SK-N-DZ (cell line): ENCODE results near the gene RAB3GAP1.

Source experiments
- DNase-seq: peaks from one replicate; pipeline ENCODE4 v3.0.0-alpha.2; 2015; ENCODE audit warnings: low spot score

The RAB3GAP1 gene

GRCh38 chr2:135163306-135163705, 111.2 kb downstream of the RAB3GAP1 start:
- no peak for DNase-seq

GRCh38 chr2:135163901-135164300, 111.8 kb downstream of the RAB3GAP1 start:
- DNase-seq, result no peak

- no peak for DNase-seq
Observed at GRCh38 chr2:135164431-135164830, 112.3 kb downstream of the RAB3GAP1 start.

- DNase-seq, result no peak
Observed at GRCh38 chr2:135167273-135167672, 115.2 kb downstream of the RAB3GAP1 start.

GRCh38 chr2:135168204-135168856, 116.2 kb downstream of the RAB3GAP1 start:
- no peak for DNase-seq

GRCh38 chr2:135169900-135170753, 118.0 kb downstream of the RAB3GAP1 start:
- no peak for DNase-seq

- DNase-seq, result no peak
Observed at GRCh38 chr2:135174049-135174809, 122.1 kb downstream of the RAB3GAP1 start.

GRCh38 chr2:135174810-135175093, 122.7 kb downstream of the RAB3GAP1 start:
- DNase-seq, result no peak

- DNase-seq, result no peak
Observed at GRCh38 chr2:135175177-135175576, 123.1 kb downstream of the RAB3GAP1 start.

- no peak for DNase-seq
Observed at GRCh38 chr2:135179689-135180088, 127.6 kb downstream of the RAB3GAP1 start.

- DNase-seq, result no peak
Observed at GRCh38 chr2:135182190-135182589, 130.1 kb downstream of the RAB3GAP1 start.

GRCh38 chr2:135182601-135183000, 130.5 kb downstream of the RAB3GAP1 start:
- no peak for DNase-seq

- no peak for DNase-seq
Observed at GRCh38 chr2:135183822-135184221, 131.7 kb downstream of the RAB3GAP1 start.

- DNase-seq, result no peak
Observed at GRCh38 chr2:135186054-135186453, 134.0 kb downstream of the RAB3GAP1 start.

- DNase-seq, result no peak
Observed at GRCh38 chr2:135187270-135187669, 135.2 kb downstream of the RAB3GAP1 start.

GRCh38 chr2:135189148-135189547, 137.1 kb downstream of the RAB3GAP1 start:
- DNase-seq, result no peak

- DNase-seq, result no peak
Observed at GRCh38 chr2:135190799-135191198, 138.7 kb downstream of the RAB3GAP1 start.

- DNase-seq, result no peak
Observed at GRCh38 chr2:135198481-135198880, 146.4 kb downstream of the RAB3GAP1 start.

- no peak for DNase-seq
Observed at GRCh38 chr2:135202751-135203150, 150.7 kb downstream of the RAB3GAP1 start.

- DNase-seq, result no peak
Observed at GRCh38 chr2:135203944-135204343, 151.9 kb downstream of the RAB3GAP1 start.

- no peak for DNase-seq
Observed at GRCh38 chr2:135208016-135208415, 155.9 kb downstream of the RAB3GAP1 start.

- no peak for DNase-seq
Observed at GRCh38 chr2:135212757-135213156, 160.7 kb downstream of the RAB3GAP1 start.

GRCh38 chr2:135218426-135218825, 166.3 kb downstream of the RAB3GAP1 start:
- DNase-seq, result no peak
